ENCODE data around the gene SYNE3.
"Not testable (repeated sequence)": the region's sequence is repeated elsewhere in the genome, so short reads cannot be mapped to it uniquely, and the experiment has no call there.

The SYNE3 gene

GRCh38 chr14:95523051-95523814, 6.8 kb upstream of the SYNE3 start:
- peak; percentile 32 to 39 for DNase-seq

- DNase-seq = peak; percentile 67 to 75
Observed at GRCh38 chr14:95522556-95522955, 6.1 kb upstream of the SYNE3 start.

- DNase-seq = peak in 1 of 2 donors; percentile 49
Observed at GRCh38 chr14:95522116-95522515, 5.7 kb upstream of the SYNE3 start.

GRCh38 chr14:95521001-95521400, 4.6 kb upstream of the SYNE3 start:
- no peak for DNase-seq

- DNase-seq = peak; percentile 70 to 77
Observed at GRCh38 chr14:95520346-95520745, 3.9 kb upstream of the SYNE3 start.

GRCh38 chr14:95519699-95520098, 3.2 kb upstream of the SYNE3 start:
- DNase-seq = peak; percentile 83 to 91

- DNase-seq = peak; percentile 18 to 27
Observed at GRCh38 chr14:95518045-95518751, 1.7 kb upstream of the SYNE3 start.

- peak; percentile 84 to 85 for DNase-seq
Observed at GRCh38 chr14:95515596-95516552, 576 bp downstream of the SYNE3 start.

GRCh38 chr14:95515080-95515489, 1.4 kb downstream of the SYNE3 start:
- DNase-seq = peak in 1 of 2 donors; percentile 19

GRCh38 chr14:95514131-95515079, 2.0 kb downstream of the SYNE3 start:
- DNase-seq = no peak

- DNase-seq = peak in 1 of 2 donors; percentile 21
Observed at GRCh38 chr14:95513291-95513690, 3.2 kb downstream of the SYNE3 start.

- no peak for DNase-seq
Observed at GRCh38 chr14:95511687-95512086, 4.8 kb downstream of the SYNE3 start.

GRCh38 chr14:95510804-95511203, 5.6 kb downstream of the SYNE3 start:
- no peak for DNase-seq

- not testable (repeated sequence) for DNase-seq
Observed at GRCh38 chr14:95510344-95510743, 6.1 kb downstream of the SYNE3 start.

GRCh38 chr14:95509495-95509894, 7.0 kb downstream of the SYNE3 start:
- no peak for DNase-seq

GRCh38 chr14:95508377-95508776, 8.1 kb downstream of the SYNE3 start:
- no peak for DNase-seq

- no peak for DNase-seq
Observed at GRCh38 chr14:95507701-95508103, 8.7 kb downstream of the SYNE3 start.

- peak; percentile 95 to 96 for DNase-seq
Observed at GRCh38 chr14:95507174-95507573, 9.3 kb downstream of the SYNE3 start.

GRCh38 chr14:95505030-95505589, 11.3 kb downstream of the SYNE3 start:
- no peak for DNase-seq

GRCh38 chr14:95504135-95505029, 12.1 kb downstream of the SYNE3 start:
- no peak for DNase-seq
